ENCODE results near the gene CAMTA1.

Gene CAMTA1

DNA sequence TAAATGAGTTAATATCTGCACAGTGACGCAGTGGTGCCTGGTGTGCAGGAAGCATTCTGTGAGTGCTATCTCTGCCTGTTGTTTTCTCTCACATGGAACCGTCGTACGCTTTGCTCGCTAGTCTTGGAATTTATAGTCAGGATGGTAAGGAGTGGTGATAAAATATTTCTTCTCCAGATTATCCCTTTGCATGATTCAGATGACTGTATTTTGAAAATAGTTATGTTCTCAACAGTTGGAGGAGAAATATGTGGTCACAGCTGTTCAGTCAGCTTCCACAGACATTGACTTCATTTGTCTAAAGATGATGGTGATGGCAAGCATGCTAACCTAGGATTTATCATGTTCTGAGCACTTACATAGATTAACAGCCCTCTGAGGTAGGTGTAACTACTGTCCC lies 944.5 kb downstream of the CAMTA1 start:
- TF ChIP-seq ZNF565 (CRISPR knock-in tag; conservative IDR thresholded peaks at IDR 0.05; ENCODE audit: low read depth) (no peak), ZC3H10 (CRISPR knock-in tag; IDR thresholded peaks at IDR 0.05) (no peak), ZFP30 (CRISPR knock-in tag; IDR thresholded peaks at IDR 0.05) (no peak), ZNF8 (CRISPR knock-in tag; IDR thresholded peaks at IDR 0.05) (no peak), ESRRG (CRISPR knock-in tag; IDR thresholded peaks at IDR 0.05) (no peak), PPARA (CRISPR knock-in tag; IDR thresholded peaks at IDR 0.05; ENCODE audit: borderline replicate concordance) (no peak), ARNTL (CRISPR knock-in tag; IDR thresholded peaks at IDR 0.05; ENCODE audit: borderline replicate concordance, low read depth) (no peak), GLIS3 (CRISPR knock-in tag; IDR thresholded peaks at IDR 0.05) (no peak), TCF4 (CRISPR knock-in tag; IDR thresholded peaks at IDR 0.05; ENCODE audit: borderline replicate concordance) (no peak), TOX (CRISPR knock-in tag; IDR thresholded peaks at IDR 0.05; ENCODE audit: borderline replicate concordance) (no peak)
- TF ChIP-seq, protein P1, sequence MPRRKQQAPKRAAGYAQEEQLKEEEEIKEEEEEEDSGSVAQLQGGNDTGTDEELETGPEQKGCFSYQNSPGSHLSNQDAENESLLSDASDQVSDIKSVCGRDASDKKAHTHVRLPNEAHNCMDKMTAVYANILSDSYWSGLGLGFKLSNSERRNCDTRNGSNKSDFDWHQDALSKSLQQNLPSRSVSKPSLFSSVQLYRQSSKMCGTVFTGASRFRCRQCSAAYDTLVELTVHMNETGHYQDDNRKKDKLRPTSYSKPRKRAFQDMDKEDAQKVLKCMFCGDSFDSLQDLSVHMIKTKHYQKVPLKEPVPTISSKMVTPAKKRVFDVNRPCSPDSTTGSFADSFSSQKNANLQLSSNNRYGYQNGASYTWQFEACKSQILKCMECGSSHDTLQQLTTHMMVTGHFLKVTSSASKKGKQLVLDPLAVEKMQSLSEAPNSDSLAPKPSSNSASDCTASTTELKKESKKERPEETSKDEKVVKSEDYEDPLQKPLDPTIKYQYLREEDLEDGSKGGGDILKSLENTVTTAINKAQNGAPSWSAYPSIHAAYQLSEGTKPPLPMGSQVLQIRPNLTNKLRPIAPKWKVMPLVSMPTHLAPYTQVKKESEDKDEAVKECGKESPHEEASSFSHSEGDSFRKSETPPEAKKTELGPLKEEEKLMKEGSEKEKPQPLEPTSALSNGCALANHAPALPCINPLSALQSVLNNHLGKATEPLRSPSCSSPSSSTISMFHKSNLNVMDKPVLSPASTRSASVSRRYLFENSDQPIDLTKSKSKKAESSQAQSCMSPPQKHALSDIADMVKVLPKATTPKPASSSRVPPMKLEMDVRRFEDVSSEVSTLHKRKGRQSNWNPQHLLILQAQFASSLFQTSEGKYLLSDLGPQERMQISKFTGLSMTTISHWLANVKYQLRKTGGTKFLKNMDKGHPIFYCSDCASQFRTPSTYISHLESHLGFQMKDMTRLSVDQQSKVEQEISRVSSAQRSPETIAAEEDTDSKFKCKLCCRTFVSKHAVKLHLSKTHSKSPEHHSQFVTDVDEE (CRISPR knock-in tag; IDR thresholded peaks at IDR 0.05): no peak
- TF ChIP-seq, protein P2, sequence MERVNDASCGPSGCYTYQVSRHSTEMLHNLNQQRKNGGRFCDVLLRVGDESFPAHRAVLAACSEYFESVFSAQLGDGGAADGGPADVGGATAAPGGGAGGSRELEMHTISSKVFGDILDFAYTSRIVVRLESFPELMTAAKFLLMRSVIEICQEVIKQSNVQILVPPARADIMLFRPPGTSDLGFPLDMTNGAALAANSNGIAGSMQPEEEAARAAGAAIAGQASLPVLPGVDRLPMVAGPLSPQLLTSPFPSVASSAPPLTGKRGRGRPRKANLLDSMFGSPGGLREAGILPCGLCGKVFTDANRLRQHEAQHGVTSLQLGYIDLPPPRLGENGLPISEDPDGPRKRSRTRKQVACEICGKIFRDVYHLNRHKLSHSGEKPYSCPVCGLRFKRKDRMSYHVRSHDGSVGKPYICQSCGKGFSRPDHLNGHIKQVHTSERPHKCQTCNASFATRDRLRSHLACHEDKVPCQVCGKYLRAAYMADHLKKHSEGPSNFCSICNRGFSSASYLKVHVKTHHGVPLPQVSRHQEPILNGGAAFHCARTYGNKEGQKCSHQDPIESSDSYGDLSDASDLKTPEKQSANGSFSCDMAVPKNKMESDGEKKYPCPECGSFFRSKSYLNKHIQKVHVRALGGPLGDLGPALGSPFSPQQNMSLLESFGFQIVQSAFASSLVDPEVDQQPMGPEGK (CRISPR knock-in tag; IDR thresholded peaks at IDR 0.05; ENCODE audit: borderline replicate concordance): no peak
- ATAC-seq: no peak

DNA sequence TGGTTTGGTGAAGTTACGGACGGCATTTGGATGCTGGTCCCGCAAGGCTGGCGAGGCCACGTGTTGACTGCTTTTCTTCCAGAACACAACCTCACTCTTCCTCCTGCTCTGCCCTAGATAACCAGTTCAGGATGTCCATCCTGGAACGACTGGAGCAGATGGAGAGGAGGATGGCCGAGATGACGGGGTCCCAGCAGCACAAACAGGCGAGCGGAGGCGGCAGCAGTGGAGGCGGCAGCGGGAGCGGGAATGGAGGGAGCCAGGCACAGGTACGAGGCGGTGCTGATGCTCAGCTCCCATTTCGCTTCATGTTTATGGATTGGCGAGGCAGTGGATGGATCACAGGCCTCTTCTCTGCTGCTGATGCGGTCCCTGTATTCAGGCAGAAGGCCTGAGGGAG lies 947.1 kb downstream of the CAMTA1 start:
- ATAC-seq: no peak
- TF ChIP-seq ZC3H10 (CRISPR knock-in tag; IDR thresholded peaks at IDR 0.05): no peak
- TF ChIP-seq, protein P3, sequence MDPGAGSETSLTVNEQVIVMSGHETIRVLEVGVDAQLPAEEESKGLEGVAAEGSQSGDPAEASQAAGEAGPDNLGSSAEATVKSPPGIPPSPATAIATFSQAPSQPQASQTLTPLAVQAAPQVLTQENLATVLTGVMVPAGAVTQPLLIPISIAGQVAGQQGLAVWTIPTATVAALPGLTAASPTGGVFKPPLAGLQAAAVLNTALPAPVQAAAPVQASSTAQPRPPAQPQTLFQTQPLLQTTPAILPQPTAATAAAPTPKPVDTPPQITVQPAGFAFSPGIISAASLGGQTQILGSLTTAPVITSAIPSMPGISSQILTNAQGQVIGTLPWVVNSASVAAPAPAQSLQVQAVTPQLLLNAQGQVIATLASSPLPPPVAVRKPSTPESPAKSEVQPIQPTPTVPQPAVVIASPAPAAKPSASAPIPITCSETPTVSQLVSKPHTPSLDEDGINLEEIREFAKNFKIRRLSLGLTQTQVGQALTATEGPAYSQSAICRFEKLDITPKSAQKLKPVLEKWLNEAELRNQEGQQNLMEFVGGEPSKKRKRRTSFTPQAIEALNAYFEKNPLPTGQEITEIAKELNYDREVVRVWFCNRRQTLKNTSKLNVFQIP (CRISPR knock-in tag; IDR thresholded peaks at IDR 0.05; ENCODE audit: borderline replicate concordance, low read depth): no peak
- TF ChIP-seq, protein P1 (CRISPR knock-in tag; IDR thresholded peaks at IDR 0.05): no peak
- no peak for TF ChIP-seq SNAI2 (CRISPR knock-in tag; IDR thresholded peaks at IDR 0.05)
- TF ChIP-seq ZFP30 (CRISPR knock-in tag; IDR thresholded peaks at IDR 0.05): no peak
- TF ChIP-seq ISL1 (CRISPR knock-in tag; IDR thresholded peaks at IDR 0.05): no peak
- no peak for TF ChIP-seq ZNF70 (CRISPR knock-in tag; IDR thresholded peaks at IDR 0.05)
- TF ChIP-seq ZNF8 (CRISPR knock-in tag; IDR thresholded peaks at IDR 0.05): no peak
- TF ChIP-seq CSDC2 (CRISPR knock-in tag; IDR thresholded peaks at IDR 0.05): no peak

DNA sequence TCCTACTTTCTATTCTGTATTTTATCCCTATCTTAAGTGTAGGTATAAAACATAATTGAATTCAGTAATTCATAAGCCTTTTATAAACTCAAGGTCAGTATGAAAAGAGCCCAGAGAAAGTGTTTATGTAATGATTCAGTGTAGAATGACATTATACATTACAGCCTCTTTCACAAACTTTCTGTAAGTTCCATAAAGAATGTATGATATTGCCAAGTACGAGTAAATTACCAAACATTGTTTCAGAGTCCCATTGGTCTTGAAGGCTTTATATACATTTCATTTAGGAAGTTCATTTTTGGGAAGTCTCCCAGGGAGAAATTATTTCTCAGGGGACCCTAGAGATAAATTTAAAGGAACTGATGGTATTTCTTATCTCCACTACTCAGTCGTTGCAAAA lies 948.0 kb downstream of the CAMTA1 start:
- TF ChIP-seq ZFP3 (CRISPR knock-in tag; IDR thresholded peaks at IDR 0.05) (no peak), PPARA (CRISPR knock-in tag; IDR thresholded peaks at IDR 0.05; ENCODE audit: borderline replicate concordance) (no peak), ISL1 (CRISPR knock-in tag; IDR thresholded peaks at IDR 0.05) (no peak), TOX (CRISPR knock-in tag; IDR thresholded peaks at IDR 0.05; ENCODE audit: borderline replicate concordance) (no peak), TCF4 (CRISPR knock-in tag; IDR thresholded peaks at IDR 0.05; ENCODE audit: borderline replicate concordance) (no peak), ESRRG (CRISPR knock-in tag; IDR thresholded peaks at IDR 0.05) (no peak), RARB (CRISPR knock-in tag; IDR thresholded peaks at IDR 0.05) (no peak), CSDC2 (CRISPR knock-in tag; IDR thresholded peaks at IDR 0.05) (no peak), ZFP30 (CRISPR knock-in tag; IDR thresholded peaks at IDR 0.05) (no peak), ZNF70 (CRISPR knock-in tag; IDR thresholded peaks at IDR 0.05) (no peak), BACH2 (CRISPR knock-in tag; IDR thresholded peaks at IDR 0.05; ENCODE audit: borderline replicate concordance) (no peak), ARNTL (CRISPR knock-in tag; IDR thresholded peaks at IDR 0.05; ENCODE audit: borderline replicate concordance, low read depth) (no peak)
- TF ChIP-seq, protein P4, sequence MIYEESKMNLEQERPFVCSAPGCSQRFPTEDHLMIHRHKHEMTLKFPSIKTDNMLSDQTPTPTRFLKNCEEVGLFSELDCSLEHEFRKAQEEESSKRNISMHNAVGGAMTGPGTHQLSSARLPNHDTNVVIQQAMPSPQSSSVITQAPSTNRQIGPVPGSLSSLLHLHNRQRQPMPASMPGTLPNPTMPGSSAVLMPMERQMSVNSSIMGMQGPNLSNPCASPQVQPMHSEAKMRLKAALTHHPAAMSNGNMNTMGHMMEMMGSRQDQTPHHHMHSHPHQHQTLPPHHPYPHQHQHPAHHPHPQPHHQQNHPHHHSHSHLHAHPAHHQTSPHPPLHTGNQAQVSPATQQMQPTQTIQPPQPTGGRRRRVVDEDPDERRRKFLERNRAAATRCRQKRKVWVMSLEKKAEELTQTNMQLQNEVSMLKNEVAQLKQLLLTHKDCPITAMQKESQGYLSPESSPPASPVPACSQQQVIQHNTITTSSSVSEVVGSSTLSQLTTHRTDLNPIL (CRISPR knock-in tag; IDR thresholded peaks at IDR 0.05; ENCODE audit: low read depth): no peak
- no peak for ATAC-seq
